ENCODE data around the gene LYAR.

LYAR gene

DNA sequence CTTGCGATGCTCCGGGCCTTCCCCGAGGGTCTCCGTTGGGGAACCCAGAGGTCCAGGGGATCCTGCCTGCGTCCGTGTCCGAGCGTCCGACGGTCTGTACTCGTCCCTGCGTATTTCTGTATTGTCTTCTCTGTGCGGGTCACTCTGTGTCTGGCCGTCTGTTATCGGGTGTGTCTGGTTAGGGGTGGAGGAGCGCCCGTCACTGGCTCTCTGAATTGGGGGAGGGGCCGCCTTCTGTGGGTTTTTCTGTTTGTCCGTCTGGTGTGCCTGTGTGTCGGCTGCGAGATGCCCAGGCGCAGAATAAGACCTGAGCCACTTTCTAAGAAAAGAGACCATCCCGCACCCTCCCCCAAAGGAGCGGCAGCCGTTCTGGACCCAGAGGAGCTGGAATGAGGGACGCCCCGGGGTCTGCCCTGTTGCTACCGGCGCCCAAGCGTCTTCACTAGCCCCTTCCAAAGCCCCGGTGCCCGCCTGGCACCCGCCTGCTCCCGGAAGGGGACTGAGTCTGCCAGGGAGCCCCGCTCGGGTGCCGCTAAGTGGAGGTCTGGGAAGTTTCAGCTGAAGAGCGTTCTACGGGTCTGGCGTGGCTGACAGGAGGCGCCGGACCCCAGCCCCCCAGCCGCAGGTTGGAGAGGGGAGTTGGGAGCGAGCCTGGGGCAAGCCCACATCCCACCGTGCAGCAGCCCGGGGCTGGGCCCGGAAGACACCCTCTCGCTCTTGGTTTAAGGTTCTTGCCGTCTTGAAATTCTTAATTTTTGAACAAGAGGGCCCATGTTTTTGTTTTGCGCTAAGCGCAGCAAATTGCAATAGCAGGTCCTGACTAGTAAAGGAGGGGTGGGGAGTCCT, 62.2 kb downstream of the LYAR start:
- no peak for TF ChIP-seq CTCF (IDR thresholded peaks at IDR 0.05; ENCODE audit: low read depth, low read length)
- no peak overlapping the region for H3K4me3 ChIP-seq (ENCODE audit: low read depth, low read length)

DNA sequence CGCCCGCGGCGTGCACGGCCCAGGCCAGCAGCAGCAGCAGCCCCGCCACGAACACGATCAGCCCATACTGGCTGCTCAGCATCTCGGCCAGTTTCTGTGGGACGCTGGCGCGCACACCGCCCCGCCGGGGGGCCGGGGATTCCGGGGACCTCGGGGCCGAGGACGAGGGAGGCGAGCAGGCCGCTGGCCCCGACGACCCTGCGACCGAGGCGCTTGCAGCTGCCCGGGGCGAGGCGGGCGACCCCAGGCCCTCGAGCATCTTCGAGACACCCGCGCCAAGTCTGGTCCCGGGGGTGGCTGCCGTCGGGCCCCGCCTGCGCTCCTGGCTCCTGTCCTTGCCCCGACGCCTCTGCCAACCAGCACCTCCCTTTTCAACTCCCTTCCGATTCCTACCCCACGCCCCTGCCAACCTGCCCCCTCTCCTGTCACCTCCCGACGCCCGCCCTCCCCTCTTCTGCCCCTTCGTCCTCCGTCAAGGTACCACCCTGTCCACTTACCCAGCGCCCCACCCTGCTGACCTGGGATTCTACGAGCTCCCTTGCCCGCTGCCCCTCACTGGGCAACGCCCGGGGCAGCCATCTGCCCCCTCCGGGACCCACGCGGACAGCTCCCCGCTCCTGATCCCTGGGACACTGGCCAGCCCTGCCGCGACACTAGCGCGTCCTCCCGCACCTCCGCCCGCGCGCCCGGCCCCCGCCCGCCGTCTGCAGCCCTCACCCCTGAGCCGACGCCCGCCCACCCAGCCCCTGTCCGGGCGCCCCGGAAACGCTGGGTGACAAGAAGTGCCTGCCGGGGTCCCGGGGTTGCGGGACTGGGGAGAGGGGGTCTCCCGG, 63.1 kb downstream of the LYAR start, which contains the start of gene OTOP1:
Gene OTOP1 (minus strand): TSS at position 324 of the 833 bp plus-strand sequence. CDS start 65 bp downstream, at position 259.
- H3K4me3 ChIP-seq (ENCODE audit: low read depth, low read length), result no peak within 1 kb of the TSS
- no peak for TF ChIP-seq CTCF (IDR thresholded peaks at IDR 0.05; ENCODE audit: low read depth, low read length)

GRCh38 chr4:4225915-4226605, 63.9 kb downstream of the LYAR start:
- TF ChIP-seq CTCF (IDR thresholded peaks at IDR 0.05; ENCODE audit: low read depth, low read length), result no peak
- no peak overlapping the region for H3K4me3 ChIP-seq (ENCODE audit: low read depth, low read length)
